ENCODE data around the gene OXLD1.
A peak's percentile ranks its signal among the peaks of the same experiment; 100 is the strongest.

Gene OXLD1

GRCh38 chr17:81702934-81703746 is 36.7 kb upstream of the OXLD1 start, which contains the start of gene MRPL12:
TSS of gene MRPL12 (plus strand) at chr17:81703367. CDS start at chr17:81703502, 135 bp downstream.
- DNase-seq (ENCODE audit: low read depth in 2 of 2) = peak; percentile 78 to 84

- DNase-seq (ENCODE audit: low read depth in 2 of 2) = no peak
These were observed 35.1 kb upstream of the OXLD1 start for GRCh38 chr17:81701288-81702071.

GRCh38 chr17:81700353-81701287 is 34.2 kb upstream of the OXLD1 start:
- no peak for DNase-seq (ENCODE audit: low read depth in 2 of 2)

- no peak for DNase-seq (ENCODE audit: low read depth in 2 of 2)
These were observed 31.0 kb upstream of the OXLD1 start for GRCh38 chr17:81697261-81698044.

- DNase-seq (ENCODE audit: low read depth in 2 of 2) = no peak
These were observed 30.0 kb upstream of the OXLD1 start for GRCh38 chr17:81696218-81696941.

- DNase-seq (ENCODE audit: low read depth in 2 of 2) = no peak
These were observed 29.4 kb upstream of the OXLD1 start for GRCh38 chr17:81695801-81696200.

- no peak for DNase-seq (ENCODE audit: low read depth in 2 of 2)
These were observed 28.8 kb upstream of the OXLD1 start for GRCh38 chr17:81695211-81695610.

- DNase-seq (ENCODE audit: low read depth in 2 of 2) = no peak
These were observed 28.4 kb upstream of the OXLD1 start for GRCh38 chr17:81694810-81695209.

- DNase-seq (ENCODE audit: low read depth in 2 of 2) = no peak
These were observed 27.3 kb upstream of the OXLD1 start for GRCh38 chr17:81693509-81694210.

- DNase-seq (ENCODE audit: low read depth in 2 of 2) = no peak
These were observed 25.2 kb upstream of the OXLD1 start for GRCh38 chr17:81691608-81692007.

GRCh38 chr17:81691196-81691595 is 24.8 kb upstream of the OXLD1 start:
- DNase-seq (ENCODE audit: low read depth in 2 of 2) = no peak

- no peak for DNase-seq (ENCODE audit: low read depth in 2 of 2)
These were observed 24.1 kb upstream of the OXLD1 start for GRCh38 chr17:81690549-81690948.

- DNase-seq (ENCODE audit: low read depth in 2 of 2) = no peak
These were observed 23.7 kb upstream of the OXLD1 start for GRCh38 chr17:81690066-81690465.

GRCh38 chr17:81688616-81689015 is 22.2 kb upstream of the OXLD1 start:
- no peak for DNase-seq (ENCODE audit: low read depth in 2 of 2)

- no peak for DNase-seq (ENCODE audit: low read depth in 2 of 2)
These were observed 21.6 kb upstream of the OXLD1 start for GRCh38 chr17:81687770-81688541.

- no peak for DNase-seq (ENCODE audit: low read depth in 2 of 2)
These were observed 20.2 kb upstream of the OXLD1 start for GRCh38 chr17:81686614-81687013.

- DNase-seq (ENCODE audit: low read depth in 2 of 2) = peak in 1 of 2 experiments; percentile 28
These were observed 18.7 kb upstream of the OXLD1 start for GRCh38 chr17:81685108-81685507.

GRCh38 chr17:81684442-81684911 is 18.1 kb upstream of the OXLD1 start:
- no peak for DNase-seq (ENCODE audit: low read depth in 2 of 2)
